HG03159 (cell line): ENCODE data around the gene DOCK1.

Source experiments
- ATAC-seq: cut with Tn5 transposase; IDR thresholded peaks from one replicate; pipeline ENCODE4 v1.9.1; 2021; ENCODE audit warnings: mild to moderate bottlenecking, moderate library complexity; ENCODE audit not compliant: unreplicated experiment

Gene DOCK1

GRCh38 chr10:127132451-127132850, 227.2 kb downstream of the DOCK1 start:
- no peak for ATAC-seq

- ATAC-seq = no peak
These were observed 228.0 kb downstream of the DOCK1 start for GRCh38 chr10:127133225-127133624.

- ATAC-seq = no peak
These were observed 228.7 kb downstream of the DOCK1 start for GRCh38 chr10:127133672-127134500.

GRCh38 chr10:127135844-127136577, 230.8 kb downstream of the DOCK1 start:
- no peak for ATAC-seq

GRCh38 chr10:127137391-127137790, 232.2 kb downstream of the DOCK1 start:
- ATAC-seq = no peak

GRCh38 chr10:127142136-127142535, 236.9 kb downstream of the DOCK1 start:
- no peak for ATAC-seq

- ATAC-seq = no peak
These were observed 237.6 kb downstream of the DOCK1 start for GRCh38 chr10:127142856-127143255.

GRCh38 chr10:127145173-127145572, 239.9 kb downstream of the DOCK1 start:
- ATAC-seq = no peak

GRCh38 chr10:127146661-127147060, 241.4 kb downstream of the DOCK1 start:
- ATAC-seq = no peak

- no peak for ATAC-seq
These were observed 243.1 kb downstream of the DOCK1 start for GRCh38 chr10:127148066-127148932.

- ATAC-seq = no peak
These were observed 243.6 kb downstream of the DOCK1 start for GRCh38 chr10:127148933-127149220.

- ATAC-seq = no peak
These were observed 244.4 kb downstream of the DOCK1 start for GRCh38 chr10:127149501-127150081.

GRCh38 chr10:127150136-127150535, 244.9 kb downstream of the DOCK1 start:
- ATAC-seq = no peak

GRCh38 chr10:127151541-127151940, 246.3 kb downstream of the DOCK1 start:
- ATAC-seq = no peak

GRCh38 chr10:127151981-127152699, 246.9 kb downstream of the DOCK1 start:
- ATAC-seq = no peak

- no peak for ATAC-seq
These were observed 248.0 kb downstream of the DOCK1 start for GRCh38 chr10:127153181-127153580.

GRCh38 chr10:127154831-127155620, 249.8 kb downstream of the DOCK1 start:
- no peak for ATAC-seq

- no peak for ATAC-seq
These were observed 251.9 kb downstream of the DOCK1 start for GRCh38 chr10:127157089-127157488.

- no peak for ATAC-seq
These were observed 252.4 kb downstream of the DOCK1 start for GRCh38 chr10:127157506-127158200.
